Suprapubic skin (tissue), 4 donors: ENCODE results near the gene LOXL3.

Source experiments
- CTCF ChIP-seq, 2 donors: fragments of 200-600 bp in 1 of 2; fragments of 450-650 bp in 1 of 2; sonication (generic) in 1 of 2; IDR thresholded peaks; one replicate each; pipeline ENCODE4 v1.5.1; 2016 to 2019; ENCODE audit warnings: antibody characterized with exemption in 2 of 2, mild to moderate bottlenecking in 1 of 2, moderate library complexity in 1 of 2
- POLR2A ChIP-seq, 2 donors: fragments of 450-650 bp; IDR thresholded peaks; one replicate each; pipeline ENCODE4 v1.6.1; 2017; ENCODE audit warnings: antibody characterized with exemption in 2 of 2, mild to moderate bottlenecking in 2 of 2, moderate library complexity in 2 of 2
- POLR2AphosphoS5 ChIP-seq, 3 donors: sonication (generic); formaldehyde crosslinking; IDR thresholded peaks; one replicate each; pipeline ENCODE4 v1.6.1; 2017; ENCODE audit warnings: antibody characterized with exemption in 3 of 3

- TF ChIP-seq POLR2A (IDR thresholded peaks at IDR 0.05) (no peak), CTCF (IDR thresholded peaks at IDR 0.05) (no peak), POLR2AphosphoS5 (IDR thresholded peaks at IDR 0.05) (no peak)
Observed at GRCh38 chr2:74524005-74524404, 29.7 kb downstream of the LOXL3 start.
